Prostate gland (tissue), 2 donors: Measurements from ENCODE around the gene PRSS33. TPM values are rescaled to one million over a fixed set of nuclear protein-coding genes. Genes with fewer than 3 reads are reported as not detected.

Source experiments
- DNase-seq: peaks from one replicate; pipeline ENCODE4 v3.0.0-alpha.2; 2019; ENCODE audit warnings: low spot score
- H3K27ac ChIP-seq, 2 donors: fragments of 200-600 bp; sonication (generic); 2 replicates each; pipeline ENCODE4 v1.5.1; 2017 to 2019
- H3K27me3 ChIP-seq: fragments of 200-600 bp; sonication (generic); replicated peaks from 2 replicates; pipeline ENCODE4 v1.5.1; 2019; ENCODE audit not compliant: insufficient read depth
- H3K36me3 ChIP-seq, 2 donors: fragments of 200-600 bp; sonication (generic); 1 replicate in 1 of 2; 2 replicates in 1 of 2; pipeline versions ENCODE4 v1.5.1 to v1.8.1; 2017 to 2019
- H3K4me1 ChIP-seq: fragments of 200-600 bp; sonication (generic); replicated peaks from 2 replicates; pipeline ENCODE4 v1.5.1; 2019
- H3K4me3 ChIP-seq, 2 donors: fragments of 200-600 bp; sonication (generic); 2 replicates each; pipeline ENCODE4 v1.5.1; 2017 to 2019
- H3K9me3 ChIP-seq: fragments of 200-600 bp; sonication (generic); 2 replicates; pipeline ENCODE4 v1.5.1; 2017
- CTCF ChIP-seq, 4 experiments: fragments of 200-600 bp in 2 of 4; fragments of 450-650 bp in 2 of 4; sonication (generic) in 2 of 4; IDR thresholded peaks; 1 replicate in 3 of 4; 2 replicates in 1 of 4; pipeline ENCODE4 v1.5.1; 2016 to 2019; ENCODE audit warnings: antibody characterized with exemption in 4 of 4, mild to moderate bottlenecking in 2 of 4, moderate library complexity in 2 of 4
- POLR2A ChIP-seq: fragments of 450-650 bp; IDR thresholded peaks from one replicate; pipeline ENCODE4 v1.6.1; 2016; ENCODE audit warnings: antibody characterized with exemption, mild to moderate bottlenecking
- POLR2AphosphoS5 ChIP-seq: sonication (generic); formaldehyde crosslinking; IDR thresholded peaks from one replicate; pipeline ENCODE4 v1.6.1; 2017; ENCODE audit warnings: antibody characterized with exemption
- WGBS: methylation state at CpG from one replicate; pipeline ENCODE4 v1.1.5; 2018; 5-methylcytosine and 5-hydroxymethylcytosine counted together
- intact Hi-C: fragments of 100-400 bp; cut with DNase I; formaldehyde crosslinking; loops from one replicate; pipeline ENCODE4 v1.14.2; 2022
- total RNA-seq, 2 donors: library from RNA; depleted of rRNA; stranded (reverse); fragments of >200 nt; gene quantifications; one replicate each; pipeline ENCODE4 v1.1.0, GENCODE V29; 2016

Gene PRSS33
- total RNA-seq, result not detected

GRCh38 chr16:2787406-2787805 is at the start of gene PRSS33:
Gene PRSS33 (minus strand): TSS chr16:2787560. CDS start chr16:2786547, 1,013 bp downstream.
- Histone ChIP-seq H3K36me3 (no peaks in the 10 kb centered on the region), H3K27me3 (no peaks in the 10 kb centered on the region), H3K4me1 (no peaks in the 10 kb centered on the region), H3K9me3 (no peaks in the 10 kb centered on the region), H3K27ac (no peak within 1 kb of the TSS), H3K4me3 (no peak within 1 kb of the TSS)
- WGBS, result 19% methylated on average over 10 of the region's 10 CpGs
- no peak for TF ChIP-seq CTCF (IDR thresholded peaks at IDR 0.05)
- TF ChIP-seq POLR2A, result no peak
- TF ChIP-seq POLR2AphosphoS5, result no peak
- intact Hi-C loops, result no loop called here
- no peak for DNase-seq

- H3K27ac ChIP-seq, result peak overlapping the region; percentile 46 to 65
These were observed 49.5 kb upstream of the PRSS33 start for GRCh38 chr16:2836646-2837508.

GRCh38 chr16:2835638-2836493 is 48.5 kb upstream of the PRSS33 start:
- H3K27me3 ChIP-seq, result no peaks in the 10 kb centered on the region
- no peaks in the 10 kb centered on the region for H3K9me3 ChIP-seq
- 32% methylated on average over 22 of the region's 22 CpGs for WGBS
- H3K4me3 ChIP-seq, result no peak overlapping the region
- no peaks in the 10 kb centered on the region for H3K4me1 ChIP-seq
- H3K27ac ChIP-seq, result peak overlapping the region; percentile 46 to 65
- H3K36me3 ChIP-seq, result no peaks in the 10 kb centered on the region
- DNase-seq, result peak; percentile 74
- intact Hi-C loops, result no loop called here
- TF ChIP-seq POLR2A (no peak), POLR2AphosphoS5 (peak; percentile 76), CTCF (IDR thresholded peaks at IDR 0.05) (no peak)

More at GRCh38 chr16:2836646-2837508, 49.5 kb upstream of the PRSS33 start:
- no peaks in the 10 kb centered on the region for H3K36me3 ChIP-seq
- intact Hi-C loops, result no loop called here
- no peaks in the 10 kb centered on the region for H3K27me3 ChIP-seq
- no peak for DNase-seq
- no peaks in the 10 kb centered on the region for H3K9me3 ChIP-seq
- H3K4me3 ChIP-seq, result no peak overlapping the region
- no peaks in the 10 kb centered on the region for H3K4me1 ChIP-seq
- TF ChIP-seq POLR2AphosphoS5, result no peak
- WGBS, result 44% methylated on average over 13 of the region's 13 CpGs

GRCh38 chr16:2834968-2835367 is 47.6 kb upstream of the PRSS33 start:
- H3K4me3 ChIP-seq, result no peak overlapping the region
- no peak for TF ChIP-seq POLR2AphosphoS5
- no peak for TF ChIP-seq POLR2A
- no peak for TF ChIP-seq CTCF (IDR thresholded peaks at IDR 0.05)
- peak overlapping the region; percentile 46 to 65 for H3K27ac ChIP-seq
- no peak for DNase-seq
- 87% methylated on average over 3 of the region's 3 CpGs for WGBS
- H3K4me1 ChIP-seq, result no peaks in the 10 kb centered on the region
- H3K27me3 ChIP-seq, result no peaks in the 10 kb centered on the region
- intact Hi-C loops, result no loop called here
- H3K9me3 ChIP-seq, result no peaks in the 10 kb centered on the region
- H3K36me3 ChIP-seq, result no peaks in the 10 kb centered on the region

GRCh38 chr16:2833776-2834175 is 46.4 kb upstream of the PRSS33 start:
- H3K27ac ChIP-seq, result no peak overlapping the region
- H3K36me3 ChIP-seq, result no peaks in the 10 kb centered on the region
- no peaks in the 10 kb centered on the region for H3K27me3 ChIP-seq
- H3K4me1 ChIP-seq, result peaks cover 6% of the 10 kb centered on the region
- intact Hi-C loops, result no loop called here
- 73% methylated on average over 7 of the region's 7 CpGs for WGBS
- DNase-seq, result no peak
- H3K4me3 ChIP-seq, result no peak overlapping the region
- H3K9me3 ChIP-seq, result no peaks in the 10 kb centered on the region
- no peak for TF ChIP-seq POLR2AphosphoS5
- no peak for TF ChIP-seq CTCF (IDR thresholded peaks at IDR 0.05)
- no peak for TF ChIP-seq POLR2A
